GM21786 (cell line): ENCODE data around the gene TRIO.

Source experiments
- ATAC-seq: cut with Tn5 transposase; IDR thresholded peaks from one replicate; pipeline ENCODE4 v1.9.1; 2021; ENCODE audit not compliant: unreplicated experiment

TRIO gene

DNA sequence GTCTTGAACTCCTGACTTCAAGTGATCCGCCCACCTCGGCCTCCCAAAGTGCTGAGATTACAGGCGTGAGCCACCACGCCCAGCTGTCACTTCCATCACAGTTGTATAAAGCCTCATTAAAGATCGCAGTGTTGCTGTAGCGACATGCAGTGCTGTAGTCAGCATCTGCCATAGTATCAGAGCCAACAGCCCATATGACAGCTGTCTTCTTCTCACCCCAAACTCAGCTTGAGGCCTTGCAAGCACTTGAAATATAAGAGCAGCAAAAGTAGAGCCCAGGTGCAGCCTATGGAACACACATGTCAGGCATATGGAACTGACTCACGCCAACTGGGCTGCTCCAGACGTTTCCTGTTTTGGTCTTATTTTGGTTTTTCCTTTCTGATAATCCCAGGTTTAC is 167.8 kb downstream of the TRIO start:
- no peak for ATAC-seq

DNA sequence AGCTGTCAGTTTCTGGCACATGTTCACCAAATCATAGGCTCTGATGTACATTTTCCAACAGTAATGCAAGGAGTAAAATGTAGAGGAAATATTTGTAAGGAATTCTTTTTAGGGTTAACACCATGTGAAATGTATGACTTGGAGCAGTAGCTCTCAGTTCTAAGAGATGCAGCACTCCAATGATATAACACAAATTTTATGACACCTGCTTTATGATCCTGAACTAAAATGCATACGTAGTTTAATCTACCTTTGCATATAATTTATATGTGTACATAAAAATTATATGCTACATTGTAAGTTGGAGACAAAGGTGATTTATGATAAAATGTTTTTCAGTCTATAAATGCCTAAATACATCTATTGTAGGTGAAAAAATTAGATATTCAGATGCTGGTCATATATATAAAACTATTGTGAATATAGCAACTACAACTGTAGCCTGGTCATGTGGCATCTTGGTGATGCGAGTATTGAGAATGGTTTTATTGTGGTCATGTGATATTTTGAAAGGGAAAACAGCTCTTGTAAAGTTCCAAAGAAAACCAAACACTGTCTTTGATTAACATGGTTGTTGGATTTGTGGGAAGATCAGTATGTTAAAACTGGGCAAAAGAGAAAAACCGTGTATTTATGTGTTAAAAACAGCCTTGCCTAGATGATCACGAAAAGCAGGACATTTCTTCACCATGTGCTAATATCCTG is 171.0 kb downstream of the TRIO start:
- no peak for ATAC-seq

DNA sequence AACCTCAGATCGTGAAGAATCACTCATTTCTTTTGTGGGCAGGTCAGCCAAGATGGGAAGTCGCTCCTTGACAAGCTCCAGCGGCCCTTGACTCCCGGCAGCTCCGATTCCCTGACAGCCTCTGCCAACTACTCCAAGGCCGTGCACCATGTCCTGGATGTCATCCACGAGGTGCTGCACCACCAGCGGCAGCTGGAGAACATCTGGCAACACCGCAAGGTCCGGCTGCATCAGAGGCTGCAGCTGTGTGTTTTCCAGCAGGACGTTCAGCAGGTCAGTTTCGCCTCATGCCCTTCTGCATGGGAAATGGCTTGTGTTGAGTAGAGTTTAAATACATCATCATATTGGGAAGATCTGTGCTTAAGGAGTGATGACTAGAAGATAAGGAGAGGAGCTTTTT is 173.3 kb downstream of the TRIO start:
- ATAC-seq: no peak

DNA sequence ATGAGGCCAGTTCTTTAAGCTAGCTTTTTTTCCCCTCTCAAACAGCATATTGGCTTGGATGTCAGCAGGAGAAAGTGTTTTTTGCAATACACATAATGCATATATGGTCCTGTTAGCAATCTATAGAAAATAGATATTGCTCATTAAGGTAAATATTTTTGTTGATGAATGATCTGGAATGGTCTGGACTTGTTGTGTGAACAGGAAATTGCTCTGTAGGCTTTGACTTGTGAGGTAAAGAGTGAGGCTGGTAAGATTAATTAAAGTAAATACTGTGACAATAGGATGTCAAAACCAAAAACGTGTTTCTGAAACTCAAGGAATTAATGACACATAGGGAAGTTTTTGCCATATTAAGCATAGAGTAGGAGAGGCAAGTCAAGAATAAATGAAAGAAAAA is 176.0 kb downstream of the TRIO start:
- no peak for ATAC-seq

DNA sequence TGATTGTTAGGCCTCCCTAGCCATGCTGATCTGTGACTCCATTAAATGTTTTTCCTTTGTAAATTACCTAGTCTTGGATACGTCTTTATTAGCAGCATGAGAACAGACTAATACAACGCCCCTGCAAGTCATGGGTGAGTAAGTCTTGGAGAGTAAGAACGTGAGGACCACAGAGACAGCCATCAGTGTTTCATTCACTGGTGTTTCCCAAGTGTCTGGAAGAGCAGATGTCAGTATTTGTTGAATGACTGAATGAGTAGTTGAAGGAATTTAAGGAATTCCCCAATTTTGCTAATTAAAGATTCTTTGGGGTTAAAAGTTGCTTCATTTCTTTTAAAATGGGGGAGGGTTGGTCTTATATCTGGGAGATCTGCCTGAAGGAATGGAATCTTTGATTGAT is 178.8 kb downstream of the TRIO start:
- no peak for ATAC-seq

DNA sequence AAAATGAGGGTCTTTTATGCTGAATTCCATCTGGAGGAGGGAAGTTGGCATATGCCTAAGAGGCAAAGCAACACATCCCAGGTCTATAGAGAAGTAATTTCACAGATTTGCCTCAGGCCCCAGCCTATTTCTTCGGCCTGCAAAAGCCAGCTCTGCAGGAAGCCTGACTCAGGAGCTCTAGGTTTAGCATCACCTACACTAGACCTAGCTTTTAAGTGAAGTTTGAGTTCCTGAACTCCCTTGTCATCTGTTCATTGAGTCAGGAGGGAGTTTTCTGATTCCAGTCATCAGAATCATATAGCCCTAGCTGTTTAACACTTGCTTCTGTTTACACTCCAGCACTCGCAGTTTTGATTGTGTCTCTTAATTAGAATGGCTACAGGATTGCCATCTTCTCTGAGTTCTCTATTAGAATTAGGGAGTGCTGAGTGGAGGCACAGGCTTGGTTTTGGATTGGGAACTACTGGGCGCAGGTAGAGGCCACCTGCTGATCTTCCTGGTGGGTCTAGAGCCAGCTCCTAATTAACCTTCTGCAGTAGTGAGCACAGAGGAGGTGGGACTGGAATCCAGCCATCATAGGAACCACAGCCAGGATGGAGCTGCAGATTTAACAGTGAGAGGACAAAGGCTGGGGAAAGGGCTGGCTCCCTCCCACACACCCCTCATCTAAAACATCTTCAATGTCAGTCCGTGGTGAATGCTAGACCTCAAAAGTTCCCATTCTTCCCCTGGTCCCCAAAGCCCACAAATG is 179.5 kb downstream of the TRIO start:
- no peak for ATAC-seq

DNA sequence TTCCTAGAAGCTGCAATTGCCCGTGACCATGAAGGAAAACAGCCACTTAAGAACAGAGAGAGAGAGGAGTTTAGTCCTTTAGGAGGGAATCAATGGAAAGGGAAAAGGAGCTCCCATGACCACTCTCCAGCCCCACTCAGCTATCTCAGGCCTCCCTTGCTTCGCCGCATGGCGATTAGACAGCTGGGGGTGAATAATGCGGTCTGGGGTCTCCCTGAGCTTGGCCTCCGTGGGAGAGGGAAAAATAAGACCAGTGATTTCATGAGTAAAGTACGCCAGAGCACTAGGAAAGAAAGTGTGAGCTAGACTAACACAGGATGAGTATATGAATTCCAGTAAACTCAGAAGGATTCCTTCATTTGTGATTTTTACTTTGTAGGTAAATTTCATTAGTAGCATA is 180.3 kb downstream of the TRIO start:
- ATAC-seq: no peak

DNA sequence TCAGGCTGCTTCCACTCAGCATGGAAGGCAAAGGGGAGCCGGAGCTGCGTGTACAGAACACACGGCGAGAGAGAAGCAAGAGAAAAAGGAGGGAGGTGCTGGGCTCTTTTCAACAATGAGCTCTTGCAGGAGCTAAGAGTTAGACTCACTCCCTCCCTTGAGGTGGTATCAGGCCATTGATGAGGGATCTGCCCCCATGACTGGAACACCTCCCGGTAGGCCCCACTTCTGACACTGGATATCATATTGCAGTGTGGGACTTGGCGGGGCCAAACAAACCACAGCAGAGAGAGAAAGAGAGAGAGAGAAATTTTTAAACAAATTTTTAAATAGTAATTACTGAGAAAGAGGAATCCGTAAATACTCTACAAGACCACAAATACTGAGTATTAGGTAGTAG is 182.2 kb downstream of the TRIO start:
- no peak for ATAC-seq

DNA sequence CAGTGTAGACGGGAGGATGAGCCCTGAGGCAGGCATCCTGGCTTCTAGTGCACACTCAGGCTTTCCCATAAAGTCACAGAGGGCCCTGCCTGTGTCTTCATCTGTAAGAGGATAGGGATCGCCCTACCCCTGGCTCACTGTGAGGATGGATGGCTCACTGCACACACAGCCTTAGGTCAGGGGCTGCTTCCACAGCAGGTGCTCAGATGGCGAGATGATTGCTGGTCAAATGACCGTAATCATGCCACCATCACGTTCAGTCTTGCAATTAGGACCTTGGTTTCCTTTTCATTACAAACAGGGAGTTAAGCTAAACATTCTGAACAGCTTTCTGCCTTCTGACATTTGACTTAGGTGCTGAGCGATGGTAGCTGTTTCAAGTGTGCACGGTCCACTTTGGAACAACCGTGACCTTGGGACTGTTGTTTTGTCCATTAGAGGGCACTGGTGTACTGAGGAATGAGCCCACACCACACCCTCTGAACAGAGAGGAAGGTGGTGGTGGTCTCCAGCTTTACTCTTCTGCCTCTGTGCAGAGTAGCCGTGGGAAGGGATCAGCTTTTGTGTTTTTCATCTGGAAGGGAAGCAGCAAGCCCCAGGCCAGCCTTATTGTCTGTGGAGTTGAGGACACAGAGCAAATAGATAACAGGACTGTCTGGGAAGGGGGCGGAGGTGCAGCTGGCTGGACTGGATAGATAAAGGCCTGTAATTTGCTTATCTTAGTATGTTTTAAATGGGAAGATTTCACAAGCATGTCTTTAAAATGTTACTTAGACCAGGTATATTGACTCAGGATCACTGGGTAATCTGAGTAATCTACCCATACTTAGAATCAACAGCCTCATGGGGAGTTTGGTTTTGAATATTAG is 183.1 kb downstream of the TRIO start:
- no peak for ATAC-seq

DNA sequence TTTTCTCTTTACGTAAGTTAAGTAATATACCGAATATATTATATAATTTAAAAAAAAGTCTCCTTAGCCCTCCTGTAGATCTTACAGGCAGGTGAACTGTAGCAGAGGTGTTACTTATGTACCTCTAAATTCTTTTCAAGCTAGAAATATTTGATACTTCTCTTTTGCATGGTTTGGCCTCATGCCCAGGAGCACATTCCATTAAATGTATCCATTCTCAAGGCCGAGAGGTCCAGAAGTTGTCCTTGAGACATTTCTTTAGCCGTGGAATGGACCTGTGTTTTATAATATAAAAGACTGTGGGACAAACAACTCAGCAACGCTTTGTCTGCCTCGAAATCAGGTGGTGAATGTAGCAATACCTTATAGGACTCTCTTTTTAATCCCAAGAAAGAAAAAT is 184.5 kb downstream of the TRIO start:
- no peak for ATAC-seq

DNA sequence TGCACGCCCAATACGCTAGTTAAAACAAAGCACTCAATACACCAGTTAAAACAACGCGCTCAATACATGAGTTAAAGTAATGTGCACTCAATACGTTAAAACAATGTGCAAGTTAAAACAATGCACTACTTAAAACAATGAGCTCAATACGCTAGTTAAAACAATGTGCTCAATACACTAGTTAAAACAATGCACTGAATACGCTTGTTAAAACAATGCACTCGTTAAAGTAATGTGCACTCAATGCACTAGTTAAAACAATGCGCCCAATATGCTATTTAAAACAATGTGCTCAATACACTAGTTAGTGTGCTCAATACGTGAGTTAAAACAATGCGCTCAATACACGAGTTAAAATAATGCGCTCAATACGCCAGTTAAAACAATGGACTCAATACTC is 185.0 kb downstream of the TRIO start:
- no peak for ATAC-seq

DNA sequence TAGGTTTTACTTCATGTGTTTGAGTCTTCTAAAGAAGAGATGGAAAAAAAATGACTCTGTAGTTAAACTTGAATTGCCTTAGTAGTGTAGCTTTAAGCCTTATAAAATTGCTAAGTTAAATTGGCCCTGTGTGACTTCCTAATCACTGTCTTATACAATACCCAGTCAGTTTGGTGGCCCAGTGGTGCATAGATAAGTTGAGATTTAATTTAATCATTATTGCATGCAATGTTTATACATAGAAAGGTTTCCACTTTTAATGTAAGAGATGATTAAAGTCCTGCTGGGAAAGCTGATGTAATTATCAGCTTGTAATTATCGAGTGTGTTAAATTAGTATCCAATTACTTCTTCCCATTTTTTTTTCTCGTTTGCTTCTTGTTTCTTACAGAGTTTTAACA is 187.1 kb downstream of the TRIO start:
- ATAC-seq: no peak

DNA sequence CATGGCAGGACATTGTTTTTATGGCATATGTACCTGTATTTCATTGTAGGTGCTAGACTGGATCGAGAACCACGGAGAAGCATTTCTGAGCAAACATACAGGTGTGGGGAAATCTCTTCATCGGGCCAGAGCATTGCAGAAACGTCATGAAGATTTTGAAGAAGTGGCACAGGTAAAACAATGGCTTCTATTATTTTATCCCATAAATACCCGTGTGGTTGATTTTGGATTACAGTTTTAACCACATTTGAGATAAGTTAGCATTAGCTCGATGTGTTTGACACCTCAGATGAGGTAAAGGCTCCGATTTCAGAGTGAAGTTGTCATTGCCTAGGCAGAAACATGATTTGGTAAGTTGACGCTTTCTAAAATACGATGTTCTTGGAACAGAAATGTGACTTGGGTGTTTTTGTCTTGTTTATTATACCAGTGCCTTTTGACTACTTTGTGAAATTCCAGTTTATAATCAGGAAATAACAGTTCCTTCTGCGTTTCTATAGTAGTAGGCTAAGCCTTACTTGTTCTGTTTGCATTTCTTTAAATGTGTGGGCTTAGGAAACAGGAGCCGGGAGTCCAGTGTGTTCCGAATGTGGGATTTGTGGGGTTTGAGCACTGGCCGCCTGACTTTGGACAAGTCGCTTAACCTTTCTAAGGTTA is 187.7 kb downstream of the TRIO start:
- no peak for ATAC-seq

DNA sequence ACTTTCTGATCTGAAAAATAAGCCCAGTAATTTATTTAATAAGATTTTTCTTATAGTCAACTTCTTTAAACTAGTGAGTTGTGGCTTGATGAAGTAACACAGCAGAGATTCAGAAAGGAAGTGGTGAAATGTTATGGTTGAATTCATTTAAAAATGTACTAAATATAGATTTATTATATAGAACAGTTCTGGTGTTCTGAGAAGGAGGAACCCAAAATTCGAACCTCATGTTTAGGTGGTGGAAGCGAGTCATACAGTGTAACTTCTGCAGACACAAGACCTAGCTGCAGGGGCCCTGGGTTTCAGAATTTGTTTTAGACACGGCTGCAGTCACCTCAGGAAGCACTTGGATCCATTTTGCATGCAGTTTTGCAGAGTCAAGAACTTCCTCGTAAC is 188.2 kb downstream of the TRIO start:
- peak; percentile 60 for ATAC-seq

DNA sequence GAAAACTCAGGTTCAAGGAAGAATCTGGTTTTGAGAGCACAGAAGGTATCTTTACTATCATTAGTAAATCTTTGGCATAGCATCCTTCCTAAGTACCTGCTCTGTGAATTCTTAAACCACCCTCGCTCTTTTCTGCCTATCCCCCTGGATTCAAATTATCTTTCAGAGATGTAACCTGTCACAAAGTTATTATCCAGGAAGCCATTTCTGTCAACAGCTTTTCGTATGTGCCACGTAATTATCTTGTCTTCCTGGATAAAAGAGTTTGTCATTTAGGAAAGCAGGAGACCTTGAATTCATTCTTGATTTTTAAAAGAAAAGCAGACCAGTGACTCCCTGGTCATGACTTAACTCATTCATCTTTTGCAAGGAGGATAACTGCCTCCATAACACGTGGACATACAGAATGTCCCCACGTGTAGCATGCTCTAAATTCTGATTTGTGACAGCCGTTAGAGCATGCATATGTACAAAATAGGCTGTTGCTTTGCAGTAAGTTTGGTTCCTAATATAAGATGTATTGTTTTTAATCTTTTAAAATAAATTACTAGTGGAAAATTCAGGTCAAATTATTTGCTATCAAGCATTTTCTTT is 189.0 kb downstream of the TRIO start:
- ATAC-seq: no peak

DNA sequence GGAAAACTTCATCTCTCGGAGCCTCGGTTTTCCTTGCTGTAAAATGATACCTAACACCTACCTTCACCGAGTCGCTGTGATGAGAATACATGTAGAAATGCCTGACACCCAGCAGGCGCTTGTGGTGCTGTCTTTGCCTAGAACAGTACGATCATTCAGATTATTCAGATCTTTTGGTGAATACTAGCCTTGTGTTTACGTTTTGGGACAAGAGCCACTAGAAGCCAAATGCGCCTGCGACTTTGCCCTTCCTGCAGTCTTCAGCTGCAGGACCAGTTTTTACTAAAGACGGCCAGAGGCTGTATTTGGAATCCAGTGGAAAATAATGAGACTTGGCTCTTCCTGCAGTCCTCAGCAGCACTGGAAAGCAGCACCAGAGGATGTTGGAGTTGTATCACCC is 189.6 kb downstream of the TRIO start:
- no peak for ATAC-seq

DNA sequence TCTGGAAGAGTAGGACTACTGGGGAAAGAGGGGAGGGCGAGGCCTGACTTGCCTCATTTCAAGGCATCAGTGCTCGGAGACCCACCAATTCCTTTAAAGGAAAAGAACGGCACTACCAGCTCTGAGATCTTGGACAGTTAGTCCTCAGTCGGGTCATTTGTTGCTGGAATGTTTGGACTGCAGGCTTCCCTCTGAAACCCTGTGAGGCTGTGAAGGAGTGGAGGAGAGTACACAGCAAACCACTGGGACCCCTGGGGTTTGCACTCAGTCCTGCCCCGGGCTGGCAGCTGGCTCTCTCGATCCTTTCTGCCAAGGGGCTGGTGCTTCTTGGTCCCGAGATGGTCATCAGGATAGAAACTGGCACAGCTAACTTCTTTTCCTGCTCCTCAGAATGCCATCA is 194.5 kb downstream of the TRIO start:
- ATAC-seq: no peak

DNA sequence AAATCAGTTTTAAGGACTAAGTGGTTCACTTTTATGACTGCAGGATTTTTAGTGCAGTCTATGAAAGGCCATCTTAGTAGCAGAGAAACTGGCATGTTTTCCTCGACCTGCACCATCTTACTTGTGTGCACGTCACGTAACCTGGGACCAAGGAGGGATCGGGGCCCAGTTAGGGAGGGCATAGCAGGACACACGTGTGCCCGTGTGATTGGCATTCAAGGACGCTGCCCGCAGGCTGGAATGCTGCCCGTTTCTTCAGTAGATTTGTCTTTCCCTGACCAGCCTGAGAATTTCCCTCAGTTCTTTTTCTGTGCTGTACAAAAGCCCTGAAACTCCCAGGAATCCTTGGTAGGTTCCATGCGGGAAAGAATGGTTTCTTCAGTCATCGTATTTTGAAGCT is 196.3 kb downstream of the TRIO start:
- ATAC-seq: no peak

DNA sequence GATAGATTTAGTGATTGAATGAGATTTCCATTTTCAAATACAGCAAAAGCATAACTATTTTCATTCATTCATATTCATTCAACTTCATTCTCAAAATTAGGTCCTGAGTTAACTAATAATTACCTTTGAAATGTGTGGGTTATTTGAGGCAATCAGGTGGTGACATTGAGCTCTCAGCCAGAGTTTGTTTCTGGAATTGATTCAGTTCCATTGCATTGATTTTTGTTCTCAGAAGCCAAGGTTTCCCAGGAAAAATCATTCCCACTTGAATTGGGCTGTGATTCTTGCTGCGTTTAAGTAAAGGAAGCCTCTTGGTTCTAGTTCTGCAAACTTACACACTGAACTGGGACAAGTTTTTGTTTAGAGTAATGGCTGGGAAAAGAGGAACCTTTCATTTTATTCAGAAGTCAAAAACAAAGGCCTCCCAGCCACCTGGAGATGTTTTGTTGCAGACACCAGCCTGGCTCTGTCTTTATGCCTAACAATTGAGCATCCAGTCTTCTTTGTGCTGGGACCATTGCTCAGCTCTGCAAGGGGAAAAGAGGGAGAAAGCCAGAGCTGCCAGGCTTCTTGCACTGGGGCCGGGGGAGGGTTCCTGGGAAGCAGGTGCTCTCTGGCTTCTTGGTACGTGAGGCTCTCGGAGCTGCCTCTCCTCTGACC is 198.6 kb downstream of the TRIO start:
- ATAC-seq: no peak

DNA sequence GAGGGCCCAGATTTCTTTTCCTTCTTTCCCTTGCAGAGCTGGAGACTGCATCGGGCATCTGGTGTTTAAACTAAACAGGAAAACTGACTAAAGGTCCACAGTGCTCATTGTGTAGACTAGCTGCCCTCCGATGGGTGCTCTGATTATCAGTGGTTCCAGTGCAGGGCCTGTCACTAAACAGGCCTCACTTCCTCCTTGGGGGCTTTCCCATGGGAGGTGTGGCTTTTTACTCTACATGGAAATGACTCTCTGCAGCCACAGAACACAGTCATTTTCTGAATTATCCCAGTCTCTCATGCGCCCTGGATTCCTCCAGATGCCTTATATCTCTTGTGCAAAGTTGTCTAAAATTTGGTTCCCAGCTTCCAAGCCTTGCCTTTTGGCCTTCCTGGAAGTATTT is 199.2 kb downstream of the TRIO start:
- peak; percentile 98 for ATAC-seq
